HG03571 (cell line): ENCODE results near the gene TMPRSS4.

Experiments
- ATAC-seq: cut with Tn5 transposase; IDR thresholded peaks from one replicate; pipeline ENCODE4 v1.9.1; 2021; ENCODE audit not compliant: unreplicated experiment

TMPRSS4 gene

DNA sequence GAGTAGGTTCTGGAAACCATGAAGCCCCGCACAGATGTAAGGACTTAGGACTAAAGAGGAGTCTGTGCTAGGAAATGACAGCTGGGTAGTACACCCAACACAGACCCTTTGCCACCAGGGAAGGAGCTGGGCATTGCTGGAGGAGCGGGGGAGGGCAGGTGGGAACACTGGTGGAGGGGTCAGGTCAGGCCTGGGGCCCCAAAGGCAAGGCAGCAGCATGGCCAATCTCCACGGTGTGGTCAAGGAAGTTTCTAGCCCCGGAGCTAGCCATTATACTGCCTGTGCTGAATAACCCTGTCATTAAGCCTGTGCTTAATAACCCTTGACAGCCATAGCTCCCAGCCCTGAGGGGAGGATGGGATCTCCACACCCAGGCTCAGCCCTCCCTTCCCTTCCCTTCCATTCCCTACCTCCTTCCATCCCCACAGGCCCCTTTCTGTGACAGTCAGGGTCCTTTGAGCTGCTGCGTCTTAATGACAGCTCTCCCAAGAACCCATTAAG lies 2.1 kb downstream of the TMPRSS4 start:
- ATAC-seq, result no peak

DNA sequence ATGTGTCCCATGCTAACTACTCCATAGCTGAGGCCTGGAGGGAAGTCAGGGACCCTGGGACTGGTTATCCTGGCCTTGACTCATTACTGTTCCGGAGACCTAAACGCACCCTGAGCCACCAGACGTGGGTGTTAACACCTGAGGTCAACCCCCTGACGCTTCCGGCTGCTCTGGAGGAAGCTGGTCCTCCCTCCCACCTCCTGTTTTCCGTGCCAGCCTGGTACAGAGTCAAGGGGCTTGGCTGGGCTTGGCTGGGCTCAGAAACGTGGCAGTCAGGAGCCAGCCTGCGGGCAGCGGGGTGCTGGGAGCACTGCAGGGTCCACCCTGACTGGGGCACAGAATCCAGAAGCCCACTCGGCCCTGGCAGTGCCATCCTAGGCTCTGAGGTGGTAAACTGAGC lies 2.6 kb downstream of the TMPRSS4 start:
- ATAC-seq, result no peak

DNA sequence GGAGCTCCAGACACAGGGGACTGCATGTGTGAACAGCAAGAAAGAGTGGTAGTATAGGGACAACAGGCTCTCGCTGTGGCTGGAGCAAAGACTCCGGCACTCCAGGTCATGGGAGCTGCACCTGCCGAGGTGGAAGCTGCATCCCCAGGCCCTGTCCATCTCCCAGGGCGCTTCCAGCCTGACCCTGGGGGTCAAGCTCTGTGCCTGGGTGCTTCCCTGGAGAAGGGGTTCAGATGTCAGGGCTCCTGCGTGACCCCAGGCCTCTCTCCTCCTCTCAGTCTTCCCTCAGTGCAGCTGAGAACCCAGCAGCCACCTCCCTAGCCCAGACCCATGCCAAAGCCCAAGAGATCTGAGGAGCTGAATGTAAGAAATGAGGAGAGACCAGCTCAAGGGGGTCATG lies 3.4 kb downstream of the TMPRSS4 start:
- no peak for ATAC-seq

DNA sequence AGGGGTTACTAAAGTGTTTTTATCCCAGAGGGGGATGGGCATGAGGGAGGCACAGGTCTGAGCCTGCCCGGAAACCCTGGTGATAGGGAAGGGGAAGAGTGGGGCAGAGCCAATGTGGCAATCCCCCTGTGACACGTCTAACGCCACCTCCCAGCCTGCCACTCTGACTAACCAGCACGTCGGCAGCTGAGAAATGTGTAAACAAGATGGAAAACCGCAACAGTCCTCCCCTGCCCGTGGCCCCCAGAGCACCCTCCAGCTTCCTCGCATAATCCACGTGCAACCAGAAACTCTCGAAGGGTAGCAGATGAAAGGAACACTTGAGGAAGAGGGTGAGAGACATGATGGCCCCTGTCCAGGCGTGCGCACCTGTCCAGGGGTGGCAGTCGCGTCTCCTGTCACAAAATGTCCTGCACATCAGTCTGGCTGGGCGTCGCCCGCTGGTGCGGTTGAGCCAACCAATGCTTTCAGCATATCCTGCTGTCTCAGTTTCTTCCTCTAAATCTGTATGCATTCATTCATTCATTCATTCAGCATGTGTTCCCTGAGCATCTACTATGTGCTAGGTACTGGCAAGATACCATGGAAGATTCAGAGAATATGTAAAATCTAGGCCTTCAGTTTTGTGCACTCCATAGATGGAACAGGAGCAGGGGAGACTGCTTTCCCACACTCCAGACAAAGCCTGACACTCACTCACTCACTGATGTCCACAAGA lies 4.5 kb downstream of the TMPRSS4 start:
- no peak for ATAC-seq

DNA sequence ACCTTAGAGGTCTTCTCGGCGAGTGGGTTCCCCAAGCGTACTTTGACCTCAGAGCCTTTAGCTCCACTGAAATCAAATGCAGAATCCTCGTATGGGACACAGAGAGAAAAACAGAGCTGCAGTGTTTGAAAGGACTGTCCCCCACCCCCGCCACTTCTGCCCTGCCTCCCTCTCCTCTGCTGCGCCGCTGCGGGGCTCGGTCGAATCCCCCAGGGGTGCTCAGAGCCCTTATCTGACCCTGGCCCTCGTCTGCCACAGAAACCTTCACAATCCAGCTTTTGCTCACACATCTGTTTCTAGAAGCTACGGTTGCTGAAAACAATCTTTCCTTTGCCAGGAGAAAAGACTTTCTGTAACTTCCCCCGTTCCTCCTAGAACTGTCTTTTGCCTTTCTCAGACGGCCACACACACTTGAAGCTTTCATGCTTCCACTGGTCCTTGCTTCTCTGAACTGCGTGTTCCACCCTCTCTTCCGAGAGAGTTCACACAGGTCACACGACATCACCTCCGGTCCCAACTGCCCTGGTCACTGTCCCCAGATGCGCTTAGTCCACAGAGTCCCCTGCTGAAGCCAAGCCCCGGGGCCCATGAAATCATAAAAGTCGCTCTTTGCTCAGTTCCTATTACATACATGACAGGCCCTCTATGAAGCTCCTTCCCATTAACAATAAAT lies 6.1 kb downstream of the TMPRSS4 start:
- no peak for ATAC-seq

DNA sequence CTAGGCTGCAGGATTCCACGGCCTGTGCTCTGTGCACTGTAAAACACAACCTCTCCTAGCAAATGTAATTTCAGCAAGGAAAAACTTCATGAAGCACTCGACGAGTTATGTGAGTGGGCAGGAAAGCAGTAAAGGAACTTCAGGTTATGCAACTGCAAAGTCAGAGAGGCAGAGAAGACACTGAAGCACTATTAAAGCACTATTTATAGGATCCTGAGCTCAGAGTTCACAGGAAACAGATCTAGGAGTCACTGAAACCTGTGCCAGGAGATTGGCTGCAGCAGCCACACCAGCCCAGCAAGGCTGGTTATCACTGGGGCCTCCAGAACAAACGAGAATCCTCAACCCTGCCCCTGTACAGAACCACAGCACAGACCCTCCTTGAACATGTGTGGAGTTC lies 7.4 kb downstream of the TMPRSS4 start:
- ATAC-seq, result no peak

DNA sequence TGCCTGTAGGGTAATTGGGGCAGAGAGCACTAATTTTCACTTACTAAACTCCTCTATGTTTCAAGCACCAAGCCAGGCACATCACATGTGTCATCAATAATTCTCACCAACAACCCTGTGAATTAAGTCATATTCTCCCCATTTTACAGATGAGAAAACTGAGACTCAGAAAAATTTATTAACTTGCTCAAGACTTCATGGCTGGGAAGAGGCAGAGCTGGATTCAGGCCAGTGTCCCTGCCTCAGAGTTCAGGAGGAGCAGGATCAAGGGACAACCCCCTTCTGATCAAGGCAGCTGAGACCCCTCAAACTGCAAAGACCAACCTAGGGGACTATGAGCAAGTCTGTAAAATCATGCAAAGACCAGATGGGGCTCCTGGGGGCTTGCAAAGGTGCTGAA lies 7.8 kb downstream of the TMPRSS4 start:
- ATAC-seq, result no peak

DNA sequence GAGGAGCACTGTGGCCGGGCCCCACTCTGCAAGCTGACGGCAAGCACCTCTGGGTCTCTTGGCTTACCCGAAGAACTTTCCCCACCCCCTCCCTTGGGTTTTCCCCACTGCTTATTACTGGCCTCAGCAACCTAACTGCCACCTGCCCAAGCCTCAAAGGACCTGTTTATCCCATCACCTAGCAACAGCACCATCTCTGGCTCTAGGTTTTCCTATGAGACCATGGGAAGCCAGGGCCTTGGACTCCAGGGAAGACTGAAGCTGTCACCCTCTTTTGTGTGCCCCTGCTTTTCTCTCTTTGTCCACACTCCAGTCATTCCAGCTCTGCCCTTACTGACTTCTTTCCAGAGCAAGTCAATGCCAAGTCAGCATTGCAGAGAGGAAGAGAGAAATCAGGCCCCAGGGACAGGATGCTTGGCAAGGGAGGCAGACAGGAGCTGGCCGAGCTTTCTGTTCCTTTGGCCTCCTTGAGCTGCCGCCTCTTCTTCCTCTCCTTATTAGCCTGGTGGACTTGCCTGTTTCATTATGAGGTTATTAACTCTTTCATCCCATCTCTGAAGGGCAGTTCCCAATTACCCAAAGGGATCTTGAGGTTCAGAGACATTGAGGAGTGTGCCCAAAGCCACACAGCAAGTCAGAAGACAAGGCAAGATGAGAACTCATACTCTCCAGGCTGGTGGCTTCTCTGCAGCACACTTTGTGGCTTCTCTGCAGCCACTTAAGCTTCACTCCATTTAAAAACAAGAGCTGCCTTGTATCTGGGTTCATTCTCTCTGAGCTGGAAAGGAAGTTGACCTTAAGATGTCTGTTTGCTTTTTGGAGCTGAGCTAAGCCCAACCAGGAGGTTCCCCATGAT lies 10.3 kb downstream of the TMPRSS4 start, which contains the start of gene SMIM35:
Gene SMIM35 (minus strand): TSS at position 51 of the 856 bp plus-strand sequence. CDS start 206 bp downstream, outside the sequence.
- ATAC-seq, result no peak

DNA sequence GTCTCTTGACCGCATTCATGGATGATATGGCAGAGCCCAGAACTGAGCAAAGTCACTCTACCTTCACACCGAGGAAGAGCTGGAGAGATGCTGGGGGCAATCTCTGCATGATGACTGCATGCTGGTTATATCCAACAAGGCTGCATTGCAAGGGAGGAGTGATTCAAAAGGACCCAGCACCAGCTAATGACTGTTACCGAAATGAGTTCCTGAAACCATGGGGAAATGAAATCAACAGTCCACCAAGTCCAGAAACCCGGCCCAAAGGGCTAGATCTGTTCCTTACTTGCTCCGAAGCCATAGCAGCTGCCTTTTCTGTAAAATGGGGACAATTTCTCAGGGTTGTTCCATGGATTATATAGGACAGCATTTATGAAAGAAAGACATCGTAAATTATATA lies 11.1 kb downstream of the TMPRSS4 start:
- ATAC-seq, result no peak

DNA sequence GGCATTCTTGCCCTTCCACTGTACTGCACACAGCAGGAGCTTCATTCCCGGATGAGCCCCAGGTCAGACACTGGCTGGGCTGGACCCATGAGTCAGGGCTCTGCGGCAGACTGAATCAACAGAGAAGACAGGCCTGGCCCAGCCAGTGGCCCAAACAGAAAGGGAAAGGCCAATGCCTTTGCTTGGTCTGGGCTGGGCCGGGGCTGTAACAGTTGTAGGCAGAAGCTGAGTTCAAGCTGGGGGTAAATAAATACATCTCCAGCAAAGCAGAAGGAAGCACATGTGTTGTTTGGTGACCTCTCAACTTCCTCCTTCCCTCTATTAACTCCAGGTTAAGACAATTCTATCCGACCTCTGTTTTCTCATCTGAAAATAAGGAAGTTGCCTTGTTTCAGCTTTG lies 11.7 kb downstream of the TMPRSS4 start:
- no peak for ATAC-seq

DNA sequence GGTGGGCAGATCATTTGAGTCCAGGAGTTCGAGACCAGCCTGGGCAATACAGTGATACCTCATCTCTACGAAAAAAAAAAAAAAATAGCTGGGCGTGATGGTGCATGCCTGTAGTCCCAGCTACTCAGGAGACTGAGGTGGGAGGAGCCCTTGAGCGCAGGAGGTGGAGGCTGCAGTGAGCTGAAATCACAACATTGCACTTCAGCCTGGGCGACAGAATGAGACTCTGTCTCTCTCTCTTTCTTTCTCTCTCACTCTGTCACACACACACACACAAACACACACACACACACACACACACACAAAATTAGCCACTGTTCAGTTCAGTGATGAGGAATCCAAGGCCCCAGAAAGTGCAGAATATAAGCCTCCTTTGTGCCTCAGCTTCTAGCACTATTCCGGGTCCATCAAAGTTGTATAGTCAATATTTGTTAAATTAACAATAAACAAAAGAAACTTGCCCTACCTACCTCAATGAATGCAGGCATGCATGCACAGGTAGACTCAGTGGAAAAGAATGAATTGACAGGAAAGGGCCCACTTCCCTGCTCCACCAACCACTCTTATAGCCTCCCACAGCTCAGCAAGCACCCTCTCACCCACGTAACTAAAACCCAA lies 13.8 kb downstream of the TMPRSS4 start:
- ATAC-seq, result no peak

DNA sequence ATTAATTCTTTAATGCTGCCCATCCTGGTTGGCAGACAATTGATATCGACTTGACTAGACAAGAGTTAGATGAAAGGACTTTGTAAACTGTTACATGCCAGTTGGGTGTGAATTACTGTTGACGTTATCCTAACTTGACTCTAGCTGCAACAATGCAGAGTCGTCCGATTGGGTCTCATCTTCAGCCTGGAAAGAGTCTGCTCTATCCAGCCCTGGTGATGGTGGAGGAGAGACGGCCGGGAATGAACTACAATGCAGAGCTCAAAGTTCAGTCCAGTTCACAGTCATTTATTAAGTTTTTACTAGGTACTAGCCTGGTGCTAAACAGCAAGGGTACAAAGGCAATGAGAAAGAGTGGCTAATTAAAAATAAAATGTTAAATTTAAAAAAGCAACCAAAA lies 14.8 kb downstream of the TMPRSS4 start:
- ATAC-seq, result no peak

DNA sequence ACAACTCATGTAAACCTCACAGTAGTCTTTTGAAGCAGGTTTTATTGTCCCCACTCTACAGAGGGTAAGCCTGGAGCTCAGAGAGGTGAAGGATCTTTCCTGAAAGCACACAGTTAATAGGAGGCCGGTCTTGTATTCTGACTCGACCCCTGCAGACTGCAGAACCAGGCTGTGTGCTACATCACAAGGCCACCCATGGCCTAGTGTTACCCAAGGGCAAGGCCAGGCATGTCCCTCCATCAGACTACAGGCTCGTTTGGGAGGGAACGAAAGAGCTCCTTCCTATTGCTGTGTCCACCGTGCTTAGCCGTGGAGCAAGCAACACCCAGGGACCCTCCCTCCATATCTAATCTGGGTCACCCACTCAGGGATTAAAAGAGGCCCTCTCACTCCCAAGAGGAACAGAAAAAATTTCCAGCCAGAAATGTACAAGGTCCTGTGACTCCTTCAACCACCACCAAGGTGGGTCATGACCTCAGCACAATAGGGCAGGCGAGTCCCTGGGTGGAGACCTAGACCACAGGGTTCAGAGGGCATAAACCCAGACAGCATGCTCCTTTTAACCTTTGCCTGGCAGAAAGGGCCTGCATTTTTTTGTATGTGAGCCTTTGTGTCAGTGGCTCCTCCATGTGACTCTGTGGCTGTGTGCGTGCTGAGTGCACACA lies 16.2 kb downstream of the TMPRSS4 start:
- ATAC-seq, result no peak

DNA sequence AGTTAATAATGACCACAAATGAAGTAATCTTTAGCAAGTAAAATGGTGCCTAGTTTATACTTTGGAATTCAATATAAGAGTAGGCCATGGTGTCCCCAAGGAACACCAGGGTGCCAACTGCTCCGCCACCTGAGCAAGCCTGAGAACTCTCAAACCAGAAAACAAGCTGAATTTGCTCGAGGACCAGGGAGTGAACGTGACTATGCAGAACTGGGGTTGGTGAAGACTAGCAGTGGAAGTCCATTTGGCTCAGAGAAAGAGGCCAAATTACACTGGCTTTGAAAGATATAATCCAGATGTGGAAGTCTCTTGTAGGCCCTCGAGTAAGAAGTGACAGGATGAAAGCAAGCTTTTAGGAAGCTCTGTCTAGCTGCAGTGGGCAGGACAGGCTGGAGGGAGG lies 18.6 kb downstream of the TMPRSS4 start:
- no peak for ATAC-seq

DNA sequence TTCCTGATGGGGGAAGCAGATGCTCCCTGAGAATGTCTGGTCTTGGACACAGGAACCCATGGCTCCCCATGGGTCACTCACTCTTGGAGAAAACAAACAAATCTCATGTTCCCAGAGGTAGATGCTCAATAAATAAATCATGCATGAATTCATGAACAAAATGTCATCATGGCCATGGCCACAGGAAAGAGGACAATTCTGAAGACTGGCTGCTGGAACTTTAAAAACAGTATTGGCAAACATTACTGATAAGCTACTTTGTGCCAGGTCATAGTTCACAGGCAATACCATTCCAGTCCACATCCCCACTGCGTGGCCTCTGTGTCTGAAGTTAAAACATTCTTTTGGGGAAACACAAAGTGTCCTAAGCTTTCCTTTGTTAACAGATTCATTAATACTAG lies 19.1 kb downstream of the TMPRSS4 start:
- ATAC-seq, result no peak

DNA sequence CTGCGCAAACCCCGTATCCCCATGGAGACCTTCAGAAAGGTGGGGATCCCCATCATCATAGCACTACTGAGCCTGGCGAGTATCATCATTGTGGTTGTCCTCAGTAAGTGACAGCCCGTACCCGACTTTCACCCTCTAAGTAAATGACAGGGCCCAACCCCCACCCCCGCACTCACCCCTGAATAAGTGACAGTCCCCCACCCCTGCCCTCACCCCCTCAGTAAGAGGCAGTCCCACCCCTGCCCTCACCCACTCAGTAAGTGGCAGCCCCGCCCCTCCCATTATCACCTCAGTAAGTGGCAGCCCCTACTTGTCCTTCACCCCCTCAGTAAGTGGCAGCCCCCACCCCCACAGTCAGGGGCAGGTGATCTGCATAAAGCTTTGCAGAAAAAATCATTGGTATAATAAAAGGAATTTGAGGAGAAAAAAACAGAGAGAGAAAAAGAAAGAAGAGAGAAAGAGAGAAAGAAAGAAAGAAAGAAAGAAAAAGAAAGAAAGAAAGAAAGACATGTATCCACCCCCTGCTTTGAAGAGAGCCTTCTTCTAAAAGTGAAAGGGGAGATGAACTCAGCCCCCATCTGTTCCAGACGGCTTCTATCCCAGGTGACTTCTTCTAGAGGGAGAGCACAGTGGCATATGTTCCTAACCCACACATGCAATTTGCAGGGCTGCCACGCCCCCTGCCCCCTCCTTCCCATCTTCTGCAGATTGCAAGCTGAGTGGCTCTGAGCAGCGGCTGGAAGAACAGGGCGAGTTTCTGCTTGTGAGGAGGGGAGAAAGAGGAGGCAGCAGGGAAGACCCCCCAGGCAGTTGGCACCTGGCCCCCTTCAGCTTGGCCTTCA lies 22.3 kb downstream of the TMPRSS4 start:
- ATAC-seq, result no peak

DNA sequence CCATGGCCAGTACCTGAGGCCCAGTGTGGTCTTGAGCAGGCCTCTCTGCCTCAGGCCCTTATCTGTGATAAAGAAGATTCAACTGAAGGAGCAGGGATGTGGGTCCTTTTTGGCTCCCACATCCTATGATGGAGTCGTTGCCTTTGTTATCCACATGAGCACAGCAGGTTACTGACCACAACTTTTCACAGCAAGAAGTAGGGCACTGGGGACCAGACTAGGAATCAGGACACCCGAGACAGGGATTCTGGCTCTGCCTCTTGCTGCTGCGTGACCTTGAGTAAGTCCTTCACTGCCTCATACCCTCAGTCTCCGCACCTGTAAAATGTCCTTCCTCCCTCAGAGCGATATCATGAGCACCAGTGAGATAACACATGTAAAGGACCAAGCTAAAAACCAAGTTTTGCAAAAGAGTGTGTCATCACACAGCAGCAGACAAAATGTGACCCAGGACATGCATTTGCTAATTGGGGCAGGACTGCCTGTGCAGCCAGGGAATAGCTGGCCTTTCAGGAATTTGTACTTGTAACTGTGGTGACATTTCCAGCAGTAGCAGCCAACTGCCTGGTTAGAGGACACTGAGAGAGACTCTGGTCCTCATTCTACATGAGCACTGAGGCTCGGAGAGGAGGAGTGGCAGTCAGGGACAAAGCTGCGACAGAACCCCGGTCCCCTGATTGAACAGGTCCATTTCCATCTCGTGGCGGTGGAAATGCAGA lies 23.1 kb downstream of the TMPRSS4 start:
- ATAC-seq, result no peak

DNA sequence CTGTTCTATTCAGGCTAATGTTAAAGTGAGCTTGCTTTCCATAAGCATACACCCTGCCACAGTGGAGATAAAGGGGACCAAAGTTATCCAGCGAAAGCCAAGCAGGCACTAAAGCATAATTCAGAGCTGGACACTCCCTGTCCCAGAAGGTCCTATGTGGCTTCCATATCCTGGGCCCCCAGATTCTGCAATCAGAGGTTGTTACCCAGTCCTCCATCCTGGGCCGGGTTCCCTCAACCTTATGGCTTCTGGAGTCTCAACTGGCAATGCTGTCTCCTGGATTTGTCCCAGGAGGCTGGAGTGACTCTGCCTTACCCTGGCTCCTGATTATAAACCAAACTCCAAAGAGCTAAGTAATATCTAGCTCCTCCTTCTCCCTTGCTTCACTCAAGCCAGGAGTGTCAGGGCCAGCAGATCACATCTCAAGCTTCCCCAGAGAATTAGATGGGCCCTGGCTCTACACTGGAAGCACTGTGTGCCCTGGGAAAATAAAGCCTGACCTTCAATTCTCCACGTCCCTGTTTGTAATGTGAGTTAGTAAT lies 23.9 kb downstream of the TMPRSS4 start:
- ATAC-seq, result no peak
